CD4-positive, alpha-beta T cell treated with Interleukin-12 subunit alpha and Interleukin-12 subunit beta, for 1 hour (primary cell): ENCODE data around the gene ESM1.
A peak's percentile ranks its signal among the peaks of the same experiment; 100 is the strongest.
"Not testable (repeated sequence)": the region's sequence is repeated elsewhere in the genome, so short reads cannot be mapped to it uniquely, and the experiment has no call there.

ENCODE experiments used
- DNase-seq: peaks from one replicate; pipeline ENCODE4 v3.0.0-alpha.2; 2020

Gene ESM1

DNA sequence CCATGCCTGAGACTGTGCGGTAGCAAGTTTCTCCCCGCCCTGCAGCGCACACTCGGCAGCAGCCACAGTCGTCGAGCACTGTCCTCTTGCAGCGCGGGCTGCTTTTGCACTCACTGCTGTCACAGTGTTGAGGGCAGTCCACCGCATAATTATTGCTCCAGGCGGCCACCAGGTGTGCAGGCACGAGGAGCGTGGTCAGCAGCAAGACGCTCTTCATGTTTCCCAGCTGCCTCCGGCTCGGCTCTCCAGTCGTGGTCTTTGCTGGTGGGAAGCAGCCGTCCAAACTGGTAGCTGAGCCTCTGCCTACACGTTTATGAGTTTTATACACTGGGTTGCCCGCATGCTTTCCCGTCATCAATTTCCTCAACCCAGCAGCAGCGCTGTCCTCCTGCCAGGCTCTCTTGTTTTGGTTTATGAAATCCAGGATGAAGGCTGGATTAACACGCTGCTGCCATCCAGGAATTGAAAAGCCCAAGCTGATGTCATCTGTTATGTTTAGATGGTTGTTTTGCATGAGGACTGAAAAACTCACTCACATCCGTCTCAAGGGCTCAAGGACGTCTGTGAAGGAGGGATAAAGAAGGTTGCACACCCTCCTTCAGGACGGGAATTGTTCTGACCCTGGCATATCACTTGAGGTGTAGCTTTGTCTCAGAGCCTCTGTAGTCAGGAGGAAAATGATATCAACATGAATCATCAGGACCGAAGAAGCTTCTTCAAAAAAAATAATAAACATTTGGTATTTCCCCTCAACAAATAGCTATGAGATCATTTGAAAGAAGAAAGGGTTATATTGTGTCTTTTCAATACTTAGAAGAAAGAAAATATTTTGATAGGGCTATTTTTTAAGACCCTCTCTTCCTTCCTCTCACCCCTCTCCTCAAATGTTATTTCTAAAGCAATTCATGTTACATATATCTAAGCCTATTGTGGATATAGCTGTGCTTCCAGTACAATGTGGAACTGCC, at the start of gene ESM1:
TSS of gene ESM1 (minus strand) at position 293 of the 968 bp plus-strand sequence. CDS start at position 217, 76 bp downstream.
- no peak for DNase-seq

DNA sequence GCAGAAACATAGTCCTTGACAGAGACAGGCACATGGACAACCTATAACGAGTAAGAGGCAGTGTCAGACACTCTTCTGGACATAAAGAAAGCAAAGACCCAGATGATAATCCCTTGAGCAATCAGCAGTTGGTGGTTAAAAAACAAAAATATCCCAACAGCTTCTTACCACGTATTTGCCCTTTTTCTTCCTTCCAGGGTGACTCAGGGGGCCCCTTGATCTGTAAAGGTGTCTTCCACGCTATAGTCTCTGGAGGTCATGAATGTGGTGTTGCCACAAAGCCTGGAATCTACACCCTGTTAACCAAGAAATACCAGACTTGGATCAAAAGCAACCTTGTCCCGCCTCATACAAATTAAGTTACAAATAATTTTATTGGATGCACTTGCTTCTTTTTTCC, 48.2 kb upstream of the ESM1 start:
- DNase-seq: no peak

- DNase-seq: no peak
Measured at GRCh38 chr5:55031492-55031891, 46.1 kb upstream of the ESM1 start.

DNA sequence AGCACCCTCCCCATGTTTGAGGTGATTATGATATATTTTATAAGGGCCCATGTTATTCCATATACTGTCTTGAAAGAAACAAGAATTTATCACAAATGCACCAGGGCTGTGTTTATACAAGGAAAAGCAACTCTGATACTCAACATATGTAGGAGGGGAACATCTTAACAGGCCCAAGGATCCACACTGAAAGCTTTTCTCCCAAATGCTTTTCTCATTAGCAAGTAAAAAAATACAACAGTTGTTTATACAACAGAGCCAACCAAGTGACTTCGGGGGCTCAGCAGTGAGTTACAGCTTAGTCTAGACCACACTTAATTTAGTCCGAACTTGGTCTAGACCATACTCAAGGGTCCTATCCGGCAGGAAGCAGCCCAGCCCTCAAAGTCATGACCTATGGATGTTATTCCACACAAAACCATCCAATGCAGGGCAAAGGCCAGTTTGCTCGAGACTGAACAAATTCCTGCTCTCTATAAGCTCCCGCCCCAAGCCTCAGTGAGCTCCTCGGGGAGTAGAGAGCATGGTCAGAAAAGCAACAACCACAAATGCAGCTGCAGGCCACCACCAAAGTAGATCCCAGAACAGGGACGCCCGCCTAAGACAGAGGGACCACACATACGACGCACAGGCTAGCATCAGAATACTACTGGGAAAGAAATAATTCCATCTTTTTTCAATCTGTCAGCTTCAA, 45.4 kb upstream of the ESM1 start:
- DNase-seq: no peak

DNA sequence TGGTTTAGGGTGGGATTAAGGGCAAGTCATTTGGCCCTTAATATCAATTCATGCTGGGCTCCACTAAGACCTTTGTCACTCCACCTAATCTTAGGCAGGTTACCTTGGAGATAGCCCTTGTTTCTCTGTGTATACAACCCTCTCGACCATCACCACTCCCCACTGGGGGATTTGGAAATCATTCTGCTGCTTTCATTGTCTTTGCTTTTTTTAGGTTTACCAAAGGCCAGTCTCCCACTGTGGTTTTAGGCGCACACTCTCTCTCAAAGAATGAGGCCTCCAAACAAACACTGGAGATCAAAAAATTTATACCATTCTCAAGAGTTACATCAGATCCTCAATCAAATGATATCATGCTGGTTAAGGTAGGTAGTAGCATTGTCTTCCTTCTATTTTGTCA, 44.8 kb upstream of the ESM1 start:
- no peak for DNase-seq

GRCh38 chr5:55027595-55027994, 42.2 kb upstream of the ESM1 start:
- peak; percentile 42 for DNase-seq

DNA sequence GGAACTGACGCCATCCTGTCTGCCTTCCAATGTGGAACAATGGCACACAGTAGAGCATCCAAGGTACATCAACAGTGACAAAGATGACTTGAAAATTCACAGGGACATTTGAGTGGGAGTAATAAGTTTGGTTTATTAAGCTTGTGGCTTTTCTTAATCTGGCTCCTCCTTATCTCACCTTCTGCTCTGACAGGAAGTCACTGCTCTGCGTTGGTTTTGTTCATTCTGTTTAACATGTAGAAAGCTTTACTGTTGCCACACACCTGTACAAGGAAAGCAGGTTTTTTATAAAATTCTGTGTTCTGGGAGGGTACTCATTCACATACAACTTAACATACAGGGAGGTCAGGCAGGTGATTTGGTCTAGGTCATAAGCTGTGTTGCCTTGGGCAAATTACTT, 37.1 kb upstream of the ESM1 start:
- peak; percentile 39 for DNase-seq

- no peak for DNase-seq
Measured at GRCh38 chr5:55021821-55022220, 36.4 kb upstream of the ESM1 start.

GRCh38 chr5:55021410-55021809, 36.0 kb upstream of the ESM1 start:
- DNase-seq: no peak

DNA sequence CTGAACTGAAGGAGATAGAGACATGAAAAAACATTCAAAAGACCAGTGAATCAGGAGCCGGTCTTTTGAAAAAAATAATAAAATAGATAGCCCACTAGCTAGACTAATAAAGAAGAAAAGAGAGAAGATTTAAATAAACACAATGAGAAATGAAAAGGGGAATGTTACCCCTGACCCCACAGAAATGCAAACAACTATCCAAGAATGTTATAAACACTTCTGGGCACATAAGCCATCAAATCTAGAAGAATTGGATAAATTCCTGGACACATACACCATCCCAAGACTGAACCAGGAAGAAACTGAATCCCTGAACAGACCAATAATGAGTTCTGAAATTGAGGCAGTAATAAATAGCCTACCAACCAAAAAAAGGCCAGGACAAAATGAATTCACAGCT, 24.8 kb upstream of the ESM1 start:
- not testable (repeated sequence) for DNase-seq

DNA sequence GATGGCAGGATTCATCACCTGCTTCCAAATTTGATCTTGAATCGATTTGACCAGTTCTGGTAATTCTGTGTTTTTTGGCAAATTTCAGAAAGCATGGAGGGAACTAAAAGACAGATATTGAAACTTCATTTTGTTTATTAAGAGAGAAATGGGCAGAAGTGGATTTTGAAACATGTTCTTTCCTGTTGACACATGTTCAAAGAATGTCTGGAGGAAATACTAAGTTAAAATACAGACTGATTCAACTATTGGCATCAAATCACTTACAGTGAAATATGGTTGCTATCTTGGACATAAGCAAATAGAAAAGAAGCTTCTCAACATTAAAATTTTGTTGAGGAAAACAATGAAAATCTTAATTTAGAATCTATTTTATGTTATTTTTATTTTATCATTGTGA, 19.3 kb upstream of the ESM1 start:
- no peak for DNase-seq

- DNase-seq: no peak
Measured at GRCh38 chr5:55003432-55004065, 18.2 kb upstream of the ESM1 start.

DNA sequence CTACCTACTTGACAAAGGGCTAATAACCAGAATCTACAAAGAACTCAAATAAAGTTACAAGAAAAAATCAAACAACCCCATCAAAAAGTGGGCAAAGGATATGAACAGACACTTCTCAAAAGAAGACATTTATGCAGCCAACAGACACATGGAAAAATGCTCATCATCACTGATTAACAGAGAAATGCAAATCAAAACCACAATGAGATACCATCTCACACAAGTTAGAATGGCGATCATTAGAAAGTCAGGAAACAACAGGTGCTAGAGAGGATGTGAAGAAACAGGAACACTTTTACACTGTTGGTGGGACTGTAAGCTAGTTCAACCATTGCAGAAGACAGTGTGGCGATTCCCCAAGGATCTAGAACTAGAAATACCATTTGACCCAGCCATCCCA, 16.8 kb upstream of the ESM1 start:
- DNase-seq: peak; percentile 23

DNA sequence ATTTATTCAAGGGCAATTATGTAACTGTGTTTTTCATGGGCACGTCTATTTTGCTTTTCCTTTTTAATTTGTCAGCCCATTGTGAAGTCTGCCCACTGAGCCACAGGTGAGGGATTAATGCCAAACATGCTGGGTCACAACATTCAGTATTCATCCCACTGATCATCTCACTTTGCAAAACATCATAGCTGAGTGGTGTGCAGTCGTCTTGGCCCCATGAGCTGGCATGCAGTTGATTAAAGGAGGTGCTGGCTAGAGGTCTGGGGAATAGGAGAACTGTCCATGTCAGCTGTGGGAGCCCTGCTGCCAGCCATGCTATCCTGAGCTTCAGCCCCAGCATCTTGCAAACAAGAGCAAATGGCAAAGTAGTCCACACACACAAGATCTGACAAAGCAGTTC, 11.7 kb upstream of the ESM1 start:
- DNase-seq: no peak

- no peak for DNase-seq
Measured at GRCh38 chr5:54996466-54996865, 11.1 kb upstream of the ESM1 start.

GRCh38 chr5:54995168-54995567, 9.8 kb upstream of the ESM1 start:
- DNase-seq: no peak

GRCh38 chr5:54994628-54995027, 9.2 kb upstream of the ESM1 start:
- no peak for DNase-seq

GRCh38 chr5:54993318-54993717, 7.9 kb upstream of the ESM1 start:
- no peak for DNase-seq

- DNase-seq: no peak
Measured at GRCh38 chr5:54991416-54991815, 6.0 kb upstream of the ESM1 start.

DNA sequence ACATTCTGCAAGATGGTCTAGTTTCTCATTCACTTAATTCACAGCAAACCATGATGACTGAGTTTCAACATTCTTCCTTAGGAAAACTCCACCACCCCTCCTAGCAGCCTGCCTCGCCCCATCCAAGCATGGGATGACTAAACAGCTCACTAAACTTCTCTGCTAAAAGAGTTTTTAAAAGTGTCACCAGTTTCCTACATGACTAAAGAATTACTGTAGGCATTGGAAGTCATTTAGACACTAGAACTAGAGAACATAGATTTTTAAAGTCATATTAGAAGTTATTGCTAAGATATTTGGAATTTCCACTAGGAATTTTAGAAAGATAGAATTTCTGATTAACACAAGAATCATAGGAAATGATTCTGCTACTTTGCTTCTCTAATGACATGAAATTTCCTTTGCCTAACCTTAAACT, 5.5 kb upstream of the ESM1 start:
- DNase-seq: no peak

DNA sequence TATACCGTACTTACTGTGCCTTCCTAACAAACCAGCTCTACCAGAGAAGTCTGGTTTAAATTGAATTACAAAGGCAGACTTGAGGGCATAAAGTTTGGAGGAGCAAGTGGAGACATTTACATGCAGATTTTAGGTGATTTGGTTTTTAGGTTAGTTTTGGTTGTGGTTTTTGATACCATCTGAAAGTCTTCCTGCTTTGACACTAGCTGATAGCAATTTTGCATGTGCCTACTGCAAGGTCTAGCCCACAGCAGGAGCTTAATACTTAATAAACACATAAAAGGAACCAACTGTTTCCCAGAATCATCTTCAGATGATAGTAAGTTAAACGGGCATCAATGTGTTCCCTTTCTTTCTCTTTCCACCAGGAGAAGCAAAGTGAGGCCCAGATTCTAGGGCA, 3.4 kb upstream of the ESM1 start:
- peak; percentile 13 for DNase-seq

DNA sequence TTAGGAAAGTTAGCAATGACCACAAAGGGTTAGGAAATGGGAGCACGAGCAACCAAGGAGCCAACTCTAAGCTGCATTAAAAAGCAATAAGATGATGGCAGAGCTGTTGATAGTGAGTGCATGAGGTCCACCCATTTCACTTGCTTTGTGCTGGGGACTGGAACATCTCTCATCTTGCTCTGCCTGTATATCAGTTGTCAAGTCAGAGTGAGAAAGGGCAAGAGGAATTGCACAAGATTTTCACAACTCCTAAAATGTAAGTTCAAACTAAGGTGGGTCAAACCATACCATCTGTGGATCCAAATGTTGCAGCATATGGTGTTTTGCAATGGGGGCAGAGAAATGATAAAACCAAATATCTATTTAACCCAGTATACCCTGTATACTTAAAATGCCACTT, 2.8 kb upstream of the ESM1 start:
- DNase-seq: no peak

- DNase-seq: no peak
Measured at GRCh38 chr5:54986269-54986654, 869 bp upstream of the ESM1 start.

DNA sequence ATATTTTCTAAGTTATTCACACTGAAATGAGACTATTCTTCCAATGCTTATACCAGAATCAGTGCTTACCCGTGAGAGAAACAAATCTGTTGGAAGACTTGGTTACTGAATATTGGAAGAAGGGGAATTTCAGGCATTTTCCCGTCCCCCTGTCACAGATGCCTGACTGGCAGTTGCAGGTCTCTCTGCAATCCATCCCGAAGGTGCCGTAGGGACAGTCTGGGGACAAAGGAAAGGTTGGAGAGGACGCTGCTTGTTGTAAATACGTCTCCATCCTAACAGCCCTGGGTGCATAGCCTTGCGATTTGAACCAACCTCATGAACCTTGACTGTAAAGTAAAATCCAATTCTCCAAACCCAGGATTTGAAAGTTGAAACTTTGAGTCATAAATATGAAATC, 3.5 kb downstream of the ESM1 start:
- DNase-seq: no peak
